Activated naive CD4-positive, alpha-beta T cell treated with anti-CD3 and anti-CD28 coated beads, Interleukin-2, amount 50 U/mL, for 24 hours (primary cell): Measurements from ENCODE around the gene CLCA1.

Source experiments
- H3K27ac Mint-ChIP-seq: one replicate; pipeline ENCODE4 v1.8.0; 2021; ENCODE audit warnings: mild to moderate bottlenecking, mixed read lengths
- H3K27me3 Mint-ChIP-seq: one replicate; pipeline ENCODE4 v1.8.0; 2021; ENCODE audit warnings: mixed read lengths
- H3K36me3 Mint-ChIP-seq: one replicate; pipeline ENCODE4 v1.8.0; 2021; ENCODE audit warnings: mixed read lengths
- H3K4me1 Mint-ChIP-seq: one replicate; pipeline ENCODE4 v1.8.0; 2021; ENCODE audit warnings: mixed read lengths
- H3K4me3 Mint-ChIP-seq: one replicate; pipeline ENCODE4 v1.8.0; 2021; ENCODE audit warnings: mild to moderate bottlenecking, mixed read lengths
- H3K9me3 Mint-ChIP-seq: one replicate; pipeline ENCODE4 v1.8.0; 2021; ENCODE audit warnings: mixed read lengths

CLCA1 gene

DNA sequence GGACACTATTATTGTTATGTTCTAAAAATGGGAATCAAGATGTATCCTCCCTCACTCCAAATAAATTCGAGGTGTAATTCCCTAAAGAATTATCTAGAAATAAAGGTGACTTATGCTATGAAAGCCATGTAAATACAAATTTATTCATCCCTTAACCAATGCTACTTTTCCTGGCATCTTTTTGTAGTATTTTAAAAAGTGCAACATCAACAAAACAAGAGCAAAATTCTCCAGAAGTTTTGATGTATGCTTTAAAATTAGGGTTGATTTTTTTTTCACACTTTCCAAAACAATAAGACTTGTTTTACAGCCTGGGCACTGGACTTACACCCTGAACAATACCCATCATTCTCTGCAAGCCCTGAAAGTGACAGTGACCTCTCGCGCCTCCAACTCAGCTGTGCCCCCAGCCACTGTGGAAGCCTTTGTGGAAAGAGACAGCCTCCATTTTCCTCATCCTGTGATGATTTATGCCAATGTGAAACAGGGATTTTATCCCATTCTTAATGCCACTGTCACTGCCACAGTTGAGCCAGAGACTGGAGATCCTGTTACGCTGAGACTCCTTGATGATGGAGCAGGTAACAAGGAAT, 21.4 kb upstream of the CLCA1 start:
- Mint-ChIP-seq H3K4me3 (no peak overlapping the region), H3K27me3 (no peaks in the 10 kb centered on the region), H3K4me1 (no peaks in the 10 kb centered on the region), H3K36me3 (no peaks in the 10 kb centered on the region), H3K9me3 (no peaks in the 10 kb centered on the region), H3K27ac (no peak overlapping the region)

DNA sequence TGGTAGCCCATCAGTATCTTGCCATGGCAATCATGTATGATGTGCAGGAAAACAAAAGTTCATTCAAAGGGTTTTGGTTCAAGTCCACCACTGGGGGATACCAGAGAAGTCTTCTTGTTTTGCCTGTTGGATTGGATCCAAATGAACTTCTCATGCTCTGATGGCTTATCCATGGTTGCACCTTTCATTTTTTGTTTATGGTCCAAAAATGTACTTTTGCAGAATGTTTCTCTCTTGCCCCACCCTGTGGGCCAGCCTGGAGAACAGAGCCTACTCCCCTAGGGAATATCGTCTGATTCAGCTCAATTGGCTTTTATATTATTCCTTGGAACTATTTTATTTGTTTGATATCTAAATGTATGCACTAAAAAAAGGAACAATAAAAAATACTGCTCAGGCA, 20.1 kb upstream of the CLCA1 start:
- Mint-ChIP-seq H3K27ac (no peak overlapping the region), H3K4me1 (no peaks in the 10 kb centered on the region), H3K36me3 (no peaks in the 10 kb centered on the region), H3K9me3 (no peaks in the 10 kb centered on the region), H3K4me3 (no peak overlapping the region), H3K27me3 (no peaks in the 10 kb centered on the region)

DNA sequence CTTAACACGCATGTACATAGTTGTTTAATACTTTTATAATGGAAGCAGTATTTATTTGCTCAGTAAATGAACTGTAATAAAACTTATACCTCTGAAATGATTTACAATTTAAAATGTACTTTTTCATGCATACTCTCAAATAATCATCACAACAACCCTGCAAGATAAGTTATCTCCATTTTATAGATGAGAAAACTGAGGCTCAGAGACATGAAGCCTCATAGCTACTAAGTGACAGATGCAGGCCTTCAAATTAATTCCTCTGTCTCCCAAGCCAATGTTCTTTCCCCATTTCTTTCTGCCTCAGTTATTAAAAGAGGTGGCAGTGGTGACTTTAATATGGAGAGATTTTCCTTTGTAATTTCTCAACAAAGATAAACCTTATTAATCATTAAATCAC, 19.6 kb upstream of the CLCA1 start:
- Mint-ChIP-seq H3K36me3 (no peaks in the 10 kb centered on the region), H3K9me3 (no peaks in the 10 kb centered on the region)

DNA sequence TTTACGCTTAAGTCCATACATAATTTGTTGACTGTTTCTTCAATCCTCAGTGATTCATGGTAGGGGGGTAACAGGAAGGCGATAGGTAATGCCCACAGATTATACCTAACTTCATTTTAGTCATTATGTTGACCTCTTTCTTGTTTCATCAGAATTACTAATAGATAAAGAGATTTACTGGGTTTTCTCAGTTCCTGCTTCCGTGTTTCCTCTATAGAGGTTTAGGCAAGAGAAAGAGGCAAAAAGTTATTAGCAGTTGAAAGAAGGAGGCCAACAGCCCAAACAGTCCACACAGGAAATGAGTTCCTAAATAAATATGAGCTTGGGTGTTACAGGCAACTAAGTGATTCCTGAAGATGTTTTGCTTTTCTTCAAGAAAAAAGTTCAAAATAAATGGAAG, 17.9 kb upstream of the CLCA1 start:
- H3K9me3 Mint-ChIP-seq: no peaks in the 10 kb centered on the region
- no peaks in the 10 kb centered on the region for H3K27me3 Mint-ChIP-seq
- no peak overlapping the region for H3K27ac Mint-ChIP-seq
- no peaks in the 10 kb centered on the region for H3K36me3 Mint-ChIP-seq
- no peak overlapping the region for H3K4me3 Mint-ChIP-seq
- H3K4me1 Mint-ChIP-seq: no peaks in the 10 kb centered on the region

More for the DNA sequence above, 19.6 kb upstream of the CLCA1 start:
- Mint-ChIP-seq H3K27me3 (no peaks in the 10 kb centered on the region), H3K4me1 (no peaks in the 10 kb centered on the region), H3K27ac (no peak overlapping the region), H3K4me3 (no peak overlapping the region)

DNA sequence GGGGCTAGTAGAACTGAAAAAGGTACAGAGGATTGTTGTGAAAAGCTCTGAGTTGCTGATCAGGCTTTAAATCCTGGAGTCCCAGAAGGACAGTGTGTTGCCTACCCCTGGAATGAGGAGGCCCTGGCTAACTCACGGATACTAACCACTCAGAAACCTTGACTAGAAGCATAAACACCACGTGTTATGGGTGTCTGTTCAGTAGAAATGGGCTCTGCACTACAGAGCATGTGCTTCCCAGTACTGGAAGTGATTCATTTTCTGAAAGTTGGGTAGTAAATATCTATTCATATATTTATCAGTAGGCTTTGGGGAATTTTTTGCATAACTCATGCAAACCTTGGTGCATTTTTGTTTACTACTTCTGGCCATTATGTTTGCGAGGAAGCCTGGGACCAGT, 15.1 kb upstream of the CLCA1 start:
- Mint-ChIP-seq H3K9me3 (no peaks in the 10 kb centered on the region), H3K36me3 (no peaks in the 10 kb centered on the region), H3K27me3 (no peaks in the 10 kb centered on the region), H3K27ac (no peak overlapping the region), H3K4me3 (no peak overlapping the region), H3K4me1 (no peaks in the 10 kb centered on the region)

DNA sequence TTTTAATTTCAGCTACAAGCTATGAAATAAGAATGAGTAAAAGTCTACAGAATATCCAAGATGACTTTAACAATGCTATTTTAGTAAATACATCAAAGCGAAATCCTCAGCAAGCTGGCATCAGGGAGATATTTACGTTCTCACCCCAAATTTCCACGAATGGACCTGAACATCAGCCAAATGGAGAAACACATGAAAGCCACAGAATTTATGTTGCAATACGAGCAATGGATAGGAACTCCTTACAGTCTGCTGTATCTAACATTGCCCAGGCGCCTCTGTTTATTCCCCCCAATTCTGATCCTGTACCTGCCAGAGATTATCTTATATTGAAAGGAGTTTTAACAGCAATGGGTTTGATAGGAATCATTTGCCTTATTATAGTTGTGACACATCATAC, 13.7 kb upstream of the CLCA1 start:
- Mint-ChIP-seq H3K4me1 (no peaks in the 10 kb centered on the region), H3K27ac (no peak overlapping the region), H3K36me3 (no peaks in the 10 kb centered on the region), H3K27me3 (no peaks in the 10 kb centered on the region), H3K9me3 (no peaks in the 10 kb centered on the region), H3K4me3 (no peak overlapping the region)

DNA sequence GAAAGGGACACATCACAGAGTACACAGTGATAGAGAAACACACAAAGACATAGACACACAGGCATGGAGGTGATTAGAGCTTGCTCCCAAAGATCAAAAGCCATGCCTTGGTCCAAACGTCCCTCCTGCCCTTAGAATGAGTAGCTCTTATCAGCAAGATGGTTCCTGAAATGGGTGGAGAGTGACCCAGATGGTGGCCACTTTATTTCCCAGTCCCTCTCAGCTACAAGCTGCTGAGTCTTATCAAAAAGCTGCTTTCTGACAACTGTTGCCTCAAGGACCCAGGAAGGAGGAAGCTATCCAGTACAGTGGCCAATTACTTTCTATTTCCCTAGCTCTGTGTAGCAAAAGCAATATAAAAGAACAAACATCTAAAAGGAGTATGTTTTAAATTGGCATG, 7.7 kb upstream of the CLCA1 start:
- Mint-ChIP-seq H3K36me3 (no peaks in the 10 kb centered on the region), H3K9me3 (no peaks in the 10 kb centered on the region)

DNA sequence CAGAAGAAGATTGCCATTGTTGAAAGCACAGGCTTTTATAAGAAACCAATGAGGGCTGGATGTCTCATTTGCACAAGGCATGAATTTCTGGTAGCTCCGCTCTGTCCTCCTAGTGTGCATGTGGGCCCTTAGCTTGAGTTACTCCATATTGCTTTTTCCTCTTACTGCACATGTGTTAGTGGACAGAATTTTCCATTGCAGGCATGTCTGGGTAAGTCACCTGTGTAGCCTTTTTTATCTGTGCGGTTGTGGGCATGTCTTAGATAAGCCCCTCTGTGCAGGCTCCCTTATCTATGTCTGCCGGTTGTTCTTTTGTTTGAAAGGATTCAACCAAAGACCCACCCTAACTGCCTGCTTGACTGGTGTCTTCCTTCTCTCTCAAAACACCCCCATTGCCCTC, 7.2 kb upstream of the CLCA1 start:
- Mint-ChIP-seq H3K36me3 (no peaks in the 10 kb centered on the region), H3K27me3 (no peaks in the 10 kb centered on the region), H3K4me1 (no peaks in the 10 kb centered on the region), H3K4me3 (no peak overlapping the region), H3K27ac (no peak overlapping the region), H3K9me3 (no peaks in the 10 kb centered on the region)

More for the DNA sequence above, 7.7 kb upstream of the CLCA1 start:
- H3K27ac Mint-ChIP-seq: no peak overlapping the region
- no peak overlapping the region for H3K4me3 Mint-ChIP-seq
- H3K4me1 Mint-ChIP-seq: no peaks in the 10 kb centered on the region
- H3K27me3 Mint-ChIP-seq: no peaks in the 10 kb centered on the region

DNA sequence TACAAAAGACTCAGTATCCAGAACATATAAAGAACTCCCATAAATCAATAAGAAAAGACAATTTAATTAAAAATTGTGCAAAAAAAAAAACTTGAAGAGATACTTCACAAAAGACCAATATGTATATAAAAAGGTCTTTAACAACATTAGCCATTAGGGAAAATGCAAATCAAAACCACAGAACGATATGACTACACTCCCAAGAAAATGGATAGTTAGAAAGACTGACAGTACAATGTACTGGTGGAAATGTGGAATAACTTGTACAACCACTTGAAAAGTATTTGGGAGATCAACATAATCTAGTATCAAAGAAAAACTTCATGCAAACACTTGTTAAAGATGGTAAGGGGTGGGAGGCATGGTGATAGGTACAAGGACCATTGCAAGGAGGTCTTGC, 3.9 kb upstream of the CLCA1 start:
- no peaks in the 10 kb centered on the region for H3K27me3 Mint-ChIP-seq
- H3K27ac Mint-ChIP-seq: no peak overlapping the region
- H3K9me3 Mint-ChIP-seq: no peaks in the 10 kb centered on the region
- no peaks in the 10 kb centered on the region for H3K4me1 Mint-ChIP-seq
- H3K36me3 Mint-ChIP-seq: no peaks in the 10 kb centered on the region
- H3K4me3 Mint-ChIP-seq: no peak overlapping the region

DNA sequence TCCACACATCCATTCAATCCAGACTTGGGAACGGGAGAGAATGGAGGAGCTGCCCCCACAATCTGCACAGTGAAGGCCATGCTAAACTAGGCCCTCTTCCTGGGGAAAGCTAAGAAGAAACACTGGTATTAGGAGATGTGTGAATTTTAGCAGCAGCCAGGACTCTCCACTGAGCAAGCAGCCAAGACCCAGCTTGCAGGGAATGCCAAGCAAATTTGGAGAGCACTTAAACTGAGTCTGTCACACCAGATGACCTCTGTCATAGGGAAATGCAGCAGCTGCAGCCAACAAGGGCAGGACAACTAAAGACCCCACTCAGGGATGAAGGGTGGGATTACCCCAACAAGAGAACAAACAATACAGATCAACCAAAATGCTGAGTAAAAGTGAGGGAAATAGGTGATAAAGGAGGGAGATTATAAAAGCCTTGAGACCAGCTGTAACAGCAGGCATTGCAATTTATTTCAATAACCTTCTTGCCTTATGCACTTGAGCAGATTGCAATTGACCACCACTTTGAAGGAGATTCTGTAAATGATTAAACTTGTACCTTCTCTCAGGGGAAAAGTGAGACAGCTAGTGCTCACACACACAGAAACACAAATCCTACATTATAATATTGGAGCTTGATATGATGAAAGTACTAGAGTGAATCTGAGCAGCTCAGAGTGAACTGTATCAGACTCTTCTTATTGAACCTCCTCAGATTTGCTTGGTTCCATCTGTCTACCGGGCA, 2.5 kb upstream of the CLCA1 start:
- Mint-ChIP-seq H3K36me3 (no peaks in the 10 kb centered on the region), H3K27ac (no peak overlapping the region), H3K9me3 (no peaks in the 10 kb centered on the region), H3K27me3 (no peaks in the 10 kb centered on the region), H3K4me1 (no peaks in the 10 kb centered on the region), H3K4me3 (no peak overlapping the region)

DNA sequence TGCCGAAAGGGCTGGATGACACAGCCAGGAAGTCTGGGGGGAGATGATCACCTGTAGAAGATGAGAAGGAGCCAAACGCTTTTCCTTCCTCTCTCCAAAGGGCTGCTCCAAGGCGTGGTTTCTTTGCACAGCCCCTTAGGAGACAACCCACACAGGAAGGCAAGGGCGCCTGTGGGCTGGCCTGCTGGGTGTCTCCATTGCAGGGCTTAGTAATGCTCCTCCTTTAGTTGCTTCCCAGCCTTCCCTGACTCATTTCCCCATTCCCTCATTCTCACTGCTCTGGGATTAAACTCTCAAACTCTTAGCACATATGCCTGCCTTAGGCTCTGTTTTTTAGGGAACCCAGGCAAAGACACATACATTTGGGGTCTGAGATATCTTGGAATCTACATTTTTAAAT, 1.7 kb upstream of the CLCA1 start:
- no peaks in the 10 kb centered on the region for H3K4me1 Mint-ChIP-seq
- H3K27me3 Mint-ChIP-seq: no peaks in the 10 kb centered on the region
- no peaks in the 10 kb centered on the region for H3K36me3 Mint-ChIP-seq
- H3K4me3 Mint-ChIP-seq: no peak overlapping the region
- H3K9me3 Mint-ChIP-seq: no peaks in the 10 kb centered on the region
- H3K27ac Mint-ChIP-seq: no peak overlapping the region

DNA sequence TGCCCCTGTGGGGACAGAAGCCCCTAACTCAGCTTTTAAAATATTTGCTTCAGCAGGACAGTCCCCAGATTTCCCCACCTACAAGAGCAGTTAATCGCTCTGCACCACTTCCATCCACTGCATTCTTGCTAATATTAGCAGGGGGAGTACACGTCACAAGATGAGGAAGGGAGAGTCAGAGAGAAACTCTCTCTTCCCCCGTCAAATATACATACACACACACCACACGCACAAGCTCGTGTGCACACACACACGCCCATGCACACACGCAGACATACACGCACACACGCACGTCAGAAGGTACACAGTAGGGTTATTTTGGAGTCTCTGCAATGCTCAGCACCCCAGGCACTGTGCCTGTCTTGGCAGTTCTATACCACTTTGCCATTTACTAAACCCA, 2.1 kb downstream of the CLCA1 start:
- H3K27me3 Mint-ChIP-seq: no peaks in the 10 kb centered on the region
- H3K9me3 Mint-ChIP-seq: no peaks in the 10 kb centered on the region
- H3K4me3 Mint-ChIP-seq: no peak overlapping the region
- no peaks in the 10 kb centered on the region for H3K36me3 Mint-ChIP-seq
- no peak overlapping the region for H3K27ac Mint-ChIP-seq
- H3K4me1 Mint-ChIP-seq: no peaks in the 10 kb centered on the region

DNA sequence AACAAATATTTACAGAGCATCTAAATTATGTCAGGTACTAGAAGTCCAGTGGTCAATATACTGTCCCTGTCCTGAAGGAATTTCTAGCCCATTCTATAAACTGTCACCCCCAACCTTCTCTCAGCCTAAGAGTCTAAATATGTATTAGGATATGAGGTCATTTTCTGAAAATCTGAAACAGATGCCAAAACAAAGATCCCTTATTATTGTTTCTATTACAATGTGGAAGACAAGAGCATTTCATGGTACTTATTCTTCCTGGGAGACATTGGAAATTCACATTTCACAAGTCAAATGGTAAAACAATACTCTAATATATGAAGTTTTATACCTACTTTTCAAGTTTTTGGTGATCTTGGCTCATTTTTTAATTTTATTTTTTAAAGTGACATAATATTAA, 2.6 kb downstream of the CLCA1 start:
- Mint-ChIP-seq H3K9me3 (no peaks in the 10 kb centered on the region), H3K4me3 (no peak overlapping the region), H3K27ac (no peak overlapping the region), H3K36me3 (no peaks in the 10 kb centered on the region), H3K4me1 (no peaks in the 10 kb centered on the region), H3K27me3 (no peaks in the 10 kb centered on the region)

DNA sequence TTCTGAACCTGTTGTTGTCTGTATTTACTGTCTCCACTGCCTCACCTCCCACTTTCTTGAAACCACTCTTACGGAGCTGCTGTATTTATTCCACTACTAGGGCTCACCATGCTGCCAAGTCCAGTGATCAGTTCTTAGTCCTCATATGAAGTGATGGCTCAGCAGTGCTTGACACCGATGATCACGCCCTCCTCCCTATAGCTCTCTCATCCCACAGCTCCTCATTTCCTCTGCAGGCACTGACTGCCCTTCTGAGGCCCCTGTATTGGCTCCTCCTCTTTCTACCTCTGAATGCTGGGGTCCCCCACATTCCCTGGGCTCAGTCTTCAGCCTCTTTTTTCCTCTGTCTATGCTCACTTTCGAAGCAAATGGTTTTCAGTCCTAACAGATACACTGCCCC, 3.4 kb downstream of the CLCA1 start:
- H3K27ac Mint-ChIP-seq: no peak overlapping the region
- H3K36me3 Mint-ChIP-seq: no peaks in the 10 kb centered on the region
- no peak overlapping the region for H3K4me3 Mint-ChIP-seq
- H3K4me1 Mint-ChIP-seq: no peaks in the 10 kb centered on the region
- H3K9me3 Mint-ChIP-seq: no peaks in the 10 kb centered on the region
- H3K27me3 Mint-ChIP-seq: no peaks in the 10 kb centered on the region

DNA sequence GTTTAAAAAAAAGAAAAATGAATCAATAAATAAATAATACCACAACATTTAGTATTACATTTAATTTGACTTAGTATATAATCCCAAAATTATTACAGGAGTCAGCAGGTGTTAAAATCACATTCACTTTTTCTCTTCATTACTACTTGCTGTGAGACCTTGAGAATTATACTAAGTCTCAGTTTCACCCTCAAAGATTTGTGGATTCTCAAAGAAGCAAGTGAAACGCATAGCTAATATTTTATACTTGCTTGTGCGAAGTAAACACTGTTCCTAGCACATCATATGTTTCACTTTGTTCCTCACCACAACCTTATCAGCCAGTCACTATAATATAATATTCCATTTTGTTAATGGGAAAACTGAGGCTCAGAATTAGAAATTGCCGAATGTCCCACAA, 4.0 kb downstream of the CLCA1 start:
- Mint-ChIP-seq H3K4me3 (no peak overlapping the region), H3K36me3 (no peaks in the 10 kb centered on the region), H3K4me1 (no peaks in the 10 kb centered on the region), H3K27me3 (no peaks in the 10 kb centered on the region), H3K27ac (no peak overlapping the region), H3K9me3 (no peaks in the 10 kb centered on the region)

DNA sequence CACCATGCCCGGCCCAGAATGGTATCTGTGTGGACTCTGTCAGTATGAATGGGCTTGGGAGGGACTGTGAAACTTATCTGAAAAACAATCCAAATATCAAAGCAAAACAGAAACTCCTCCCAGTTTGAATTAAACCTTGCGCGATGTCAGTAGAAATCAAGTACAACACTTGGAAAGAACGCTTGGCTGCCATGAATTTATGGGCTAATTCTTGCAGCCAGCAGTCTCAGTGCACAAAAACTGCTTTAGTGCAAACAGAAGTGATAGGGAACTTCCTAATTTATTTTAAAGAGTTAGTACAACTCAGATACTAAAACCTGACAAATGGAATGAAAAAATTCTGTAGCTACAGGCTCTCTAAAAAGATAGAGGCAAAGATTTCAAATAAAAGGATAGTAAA, 8.5 kb downstream of the CLCA1 start:
- H3K36me3 Mint-ChIP-seq: no peaks in the 10 kb centered on the region
- H3K4me1 Mint-ChIP-seq: no peaks in the 10 kb centered on the region
- no peaks in the 10 kb centered on the region for H3K9me3 Mint-ChIP-seq
- no peak overlapping the region for H3K4me3 Mint-ChIP-seq
- H3K27ac Mint-ChIP-seq: no peak overlapping the region
- peaks cover 2% of the 10 kb centered on the region for H3K27me3 Mint-ChIP-seq

DNA sequence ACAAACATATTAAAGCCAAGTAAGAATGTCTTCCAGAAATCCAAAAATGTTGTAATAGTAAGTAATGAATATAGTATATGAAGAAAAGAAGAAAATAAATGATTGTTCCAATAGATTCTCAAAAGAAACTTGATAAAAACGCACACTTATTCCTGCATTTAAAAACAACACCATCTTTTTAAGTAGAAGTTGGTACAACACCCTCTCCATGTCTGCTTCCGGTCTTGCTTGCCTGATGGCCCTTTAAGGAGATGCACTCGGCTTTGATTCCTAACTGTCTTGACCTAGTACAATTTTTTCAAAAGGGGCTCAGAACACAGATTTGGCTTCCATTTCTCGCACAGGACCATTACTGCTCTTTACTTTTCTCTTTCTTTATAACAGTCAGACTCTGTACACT, 9.0 kb downstream of the CLCA1 start:
- no peaks in the 10 kb centered on the region for H3K4me1 Mint-ChIP-seq
- H3K36me3 Mint-ChIP-seq: no peaks in the 10 kb centered on the region
- peaks cover 2% of the 10 kb centered on the region for H3K27me3 Mint-ChIP-seq
- no peak overlapping the region for H3K27ac Mint-ChIP-seq
- no peaks in the 10 kb centered on the region for H3K9me3 Mint-ChIP-seq
- no peak overlapping the region for H3K4me3 Mint-ChIP-seq
